Sigmoid colon (tissue), 4 donors: ENCODE data around the gene CNTN5.

Experiments used
- CTCF ChIP-seq, 4 experiments: fragments of 450-650 bp in 3 of 4; fragments of 200-600 bp in 1 of 4; IDR thresholded peaks; one replicate each; pipeline ENCODE4 v1.5.1; 2016 to 2019; ENCODE audit warnings: antibody characterized with exemption in 4 of 4, mild to moderate bottlenecking in 3 of 4, moderate library complexity in 2 of 4
- EP300 ChIP-seq, 4 donors: sonication (generic); formaldehyde crosslinking; IDR thresholded peaks; one replicate each; pipeline ENCODE4 v1.6.1; 2017; ENCODE audit warnings: antibody characterized with exemption in 4 of 4
- POLR2A ChIP-seq, 2 donors: fragments of 450-650 bp; IDR thresholded peaks; one replicate each; pipeline ENCODE4 v1.6.1; 2016; ENCODE audit warnings: antibody characterized with exemption in 2 of 2, mild to moderate bottlenecking in 2 of 2, moderate library complexity in 2 of 2
- POLR2AphosphoS5 ChIP-seq, 4 donors: sonication (generic); formaldehyde crosslinking; IDR thresholded peaks; one replicate each; pipeline ENCODE4 v1.6.1; 2017; ENCODE audit warnings: antibody characterized with exemption in 4 of 4

- TF ChIP-seq CTCF (IDR thresholded peaks at IDR 0.05) (no peak), POLR2A (IDR thresholded peaks at IDR 0.05) (no peak), POLR2AphosphoS5 (IDR thresholded peaks at IDR 0.05) (no peak), EP300 (IDR thresholded peaks at IDR 0.05) (no peak)
These were observed 686.1 kb downstream of the CNTN5 start for GRCh38 chr11:99706848-99707247.
